Mammary epithelial cell (primary cell): ENCODE data around the gene PADI3.

Source experiments
- CTCF ChIP-seq, 2 donors: IDR thresholded peaks in 1 of 2; conservative IDR thresholded peaks in 1 of 2; 2 replicates each; pipeline ENCODE4 v1.5.1; 2011 to 2012; ENCODE audit warnings: inconsistent platforms in 2 of 2, low read length in 2 of 2, mild to moderate bottlenecking in 2 of 2, control low read depth in 1 of 2, low read depth in 1 of 2; ENCODE audit not compliant: insufficient read depth in 1 of 2; ENCODE audit errors: extremely low read depth in 1 of 2
- EZH2 ChIP-seq: IDR thresholded peaks from 2 replicates; pipeline ENCODE4 v1.6.1; 2012; ENCODE audit warnings: low read length, inconsistent platforms, borderline replicate concordance

GRCh38 chr1:17211377-17211776 is 37.5 kb upstream of the PADI3 start:
- TF ChIP-seq CTCF (conservative IDR thresholded peaks at IDR 0.05 in 1 of 2, IDR thresholded peaks at IDR 0.05 in 1 of 2; ENCODE audit: extremely low read depth in 1 of 2, insufficient read depth in 1 of 2, low read depth in 1 of 2, low read length in 2 of 2) (no peak), EZH2 (no peak)
